Skeletal muscle satellite cell (primary cell): ENCODE measurements around the gene TDP1.
"Not testable (repeated sequence)": the region's sequence is repeated elsewhere in the genome, so short reads cannot be mapped to it uniquely, and the experiment has no call there.

Experiments
- H3K27me3 ChIP-seq: 2 replicates; pipeline ENCODE4 v1.7.0; 2013; ENCODE audit warnings: low read length; ENCODE audit not compliant: control insufficient read depth, insufficient read depth
- H3K36me3 ChIP-seq: 2 replicates; pipeline ENCODE4 v1.7.0; 2013; ENCODE audit warnings: mild to moderate bottlenecking, control low read depth, low read length; ENCODE audit not compliant: insufficient read depth
- H3K4me1 ChIP-seq: 2 replicates; pipeline ENCODE4 v1.7.0; 2013; ENCODE audit warnings: low read length; ENCODE audit not compliant: control insufficient read depth, insufficient read depth
- H3K4me2 ChIP-seq: 2 replicates; pipeline ENCODE4 v1.7.0; 2013; ENCODE audit warnings: mild to moderate bottlenecking, low read length
- H3K4me3 ChIP-seq: 2 replicates; pipeline ENCODE4 v1.7.0; 2013; ENCODE audit warnings: low read length
- H3K9ac ChIP-seq: 2 replicates; pipeline ENCODE4 v1.7.0; 2013; ENCODE audit warnings: mild to moderate bottlenecking, low read depth, low read length, moderate library complexity
- H3K9me3 ChIP-seq: replicated peaks from 2 replicates; pipeline ENCODE4 v1.7.0; 2013; ENCODE audit warnings: mild to moderate bottlenecking, control low read depth, low read length

The TDP1 gene

DNA sequence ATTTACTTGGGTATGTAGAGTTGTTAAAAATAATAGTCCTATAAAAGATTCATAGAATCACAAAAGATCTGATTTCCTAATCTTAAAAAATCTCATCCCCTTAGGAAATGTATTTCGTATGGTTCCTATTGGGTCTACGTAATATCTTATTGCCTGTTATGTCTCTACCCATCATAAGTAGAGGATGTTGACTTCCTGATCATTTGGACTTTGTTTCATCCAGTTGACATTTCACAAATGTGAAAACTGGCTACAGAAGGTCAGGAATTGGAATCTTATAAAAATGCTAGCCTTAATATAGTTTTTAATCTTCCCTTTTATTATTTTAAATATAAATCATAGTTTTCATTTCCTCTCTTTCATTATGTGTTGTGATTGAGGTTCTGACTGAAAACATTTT lies 45.2 kb downstream of the TDP1 start:
- H3K9ac ChIP-seq, result no peak overlapping the region
- no peaks in the 10 kb centered on the region for H3K9me3 ChIP-seq
- H3K36me3 ChIP-seq, result peaks cover 33% of the 10 kb centered on the region
- no peak overlapping the region for H3K4me3 ChIP-seq
- no peaks in the 10 kb centered on the region for H3K4me1 ChIP-seq
- H3K27me3 ChIP-seq, result no peaks in the 10 kb centered on the region
- H3K4me2 ChIP-seq, result no peak overlapping the region

DNA sequence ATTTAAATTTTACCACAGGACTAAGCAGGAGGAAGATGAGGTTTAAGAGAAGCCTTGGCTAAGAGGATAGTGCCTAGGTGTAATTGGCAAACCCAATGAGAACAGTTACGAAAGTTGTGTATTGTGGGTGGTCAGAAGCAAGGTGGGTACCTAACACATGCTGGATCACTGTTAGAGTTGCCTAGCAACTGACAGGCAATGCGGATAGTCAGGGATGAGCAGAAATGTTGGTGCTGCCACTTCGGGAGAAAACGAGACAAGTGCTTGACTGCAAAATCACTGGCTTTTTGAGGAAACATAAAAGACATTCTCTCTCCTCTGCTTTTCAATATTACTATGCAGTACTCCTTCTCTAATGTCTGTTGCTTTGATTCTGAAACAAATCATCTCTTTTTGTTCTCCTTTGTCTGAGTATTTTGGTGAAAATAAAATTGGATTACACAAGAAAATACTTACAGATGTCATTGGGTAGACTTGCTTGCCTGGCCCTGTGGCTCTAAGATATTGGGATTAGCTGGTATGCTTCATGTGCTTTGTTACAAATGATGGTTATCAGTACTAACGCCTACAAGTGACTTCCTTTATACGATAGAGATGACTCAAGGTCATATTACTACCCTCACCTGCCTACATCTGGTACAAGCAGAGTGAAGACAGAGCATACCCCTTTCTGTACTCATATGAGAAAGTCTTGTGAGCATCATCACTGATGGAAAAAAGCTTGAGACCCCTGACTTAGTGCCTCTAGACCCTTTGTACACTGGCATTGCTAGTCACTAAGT lies 48.0 kb downstream of the TDP1 start:
- no peaks in the 10 kb centered on the region for H3K4me1 ChIP-seq
- H3K36me3 ChIP-seq, result peaks cover 19% of the 10 kb centered on the region
- H3K4me2 ChIP-seq, result no peak overlapping the region
- no peak overlapping the region for H3K9ac ChIP-seq
- no peaks in the 10 kb centered on the region for H3K9me3 ChIP-seq
- H3K27me3 ChIP-seq, result no peaks in the 10 kb centered on the region
- no peak overlapping the region for H3K4me3 ChIP-seq

DNA sequence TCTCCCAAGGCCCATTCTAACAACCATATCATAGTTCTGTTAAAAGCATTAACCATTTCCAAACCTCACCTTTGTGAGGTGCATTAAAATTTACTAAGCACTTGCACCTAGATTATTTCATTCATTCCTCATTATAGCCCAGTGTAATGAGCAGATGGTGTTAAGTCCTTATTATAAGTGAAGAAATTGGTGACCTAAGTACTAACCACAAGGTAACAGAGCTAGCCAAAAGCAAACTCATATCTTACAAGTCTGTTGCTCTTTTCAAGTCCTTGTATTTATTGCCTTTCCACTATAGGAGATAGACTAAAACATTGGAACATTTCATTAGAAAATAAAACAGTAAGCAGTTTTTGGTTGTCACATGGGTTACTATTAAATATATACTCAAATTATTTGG lies 49.7 kb downstream of the TDP1 start:
- no peaks in the 10 kb centered on the region for H3K27me3 ChIP-seq
- H3K9ac ChIP-seq, result no peak overlapping the region
- H3K36me3 ChIP-seq, result peaks cover 12% of the 10 kb centered on the region
- H3K4me2 ChIP-seq, result no peak overlapping the region
- H3K4me3 ChIP-seq, result no peak overlapping the region
- no peaks in the 10 kb centered on the region for H3K4me1 ChIP-seq
- H3K9me3 ChIP-seq, result no peaks in the 10 kb centered on the region

DNA sequence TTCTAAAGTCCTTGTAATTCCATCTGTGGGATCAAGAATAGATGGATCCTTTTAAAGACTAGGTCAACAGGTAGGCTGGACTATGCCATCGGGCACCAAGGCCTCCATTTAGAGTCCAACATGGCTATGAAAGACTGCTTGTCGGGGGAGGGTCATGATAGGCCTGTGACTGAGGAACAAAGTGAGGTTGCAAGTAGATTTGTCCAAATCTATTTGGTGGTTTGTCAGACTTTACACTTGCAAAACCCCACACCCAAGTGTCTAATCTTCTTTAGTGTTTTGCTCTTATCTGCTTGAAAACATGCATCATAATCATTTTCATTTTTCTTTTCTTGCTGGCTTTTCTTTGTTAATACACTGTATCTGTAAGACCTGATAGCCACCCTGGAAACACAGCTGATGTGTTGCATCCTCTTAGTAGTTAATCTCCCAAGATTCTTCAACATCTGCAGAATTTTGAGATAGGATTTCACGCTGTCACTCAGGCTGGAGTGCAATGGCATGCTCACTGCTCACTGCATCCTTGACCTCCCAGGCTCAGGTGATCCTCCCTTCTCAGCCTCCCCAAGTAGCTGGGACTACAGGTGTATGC lies 50.3 kb downstream of the TDP1 start:
- Histone ChIP-seq H3K9ac (no peak overlapping the region), H3K4me3 (no peak overlapping the region), H3K36me3 (peaks cover 9% of the 10 kb centered on the region), H3K27me3 (no peaks in the 10 kb centered on the region), H3K4me2 (no peak overlapping the region), H3K4me1 (no peaks in the 10 kb centered on the region), H3K9me3 (no peaks in the 10 kb centered on the region)

DNA sequence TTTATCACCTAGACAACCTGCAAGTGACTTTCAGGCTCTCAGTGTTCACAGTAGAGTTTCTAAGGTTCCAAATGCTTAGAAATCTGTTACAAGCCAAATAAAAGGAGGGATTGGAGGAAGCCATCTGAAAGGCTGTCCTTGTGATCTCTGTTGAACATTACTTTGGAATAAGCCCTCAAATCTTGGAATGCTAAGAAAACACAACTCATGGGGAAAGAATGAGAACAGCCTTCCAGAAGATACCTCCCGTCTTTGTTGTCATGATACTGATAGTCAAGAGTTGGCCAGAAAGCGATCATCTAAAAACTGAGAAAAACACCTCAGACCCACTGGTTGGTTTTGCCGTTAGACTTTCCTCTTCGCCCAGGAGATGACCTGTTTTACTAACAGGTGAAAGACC lies 61.6 kb downstream of the TDP1 start:
- H3K27me3 ChIP-seq, result no peaks in the 10 kb centered on the region
- H3K4me3 ChIP-seq, result no peak overlapping the region
- H3K36me3 ChIP-seq, result peaks cover 38% of the 10 kb centered on the region
- no peaks in the 10 kb centered on the region for H3K4me1 ChIP-seq
- no peak overlapping the region for H3K9ac ChIP-seq
- H3K4me2 ChIP-seq, result no peak overlapping the region
- H3K9me3 ChIP-seq, result no peaks in the 10 kb centered on the region

DNA sequence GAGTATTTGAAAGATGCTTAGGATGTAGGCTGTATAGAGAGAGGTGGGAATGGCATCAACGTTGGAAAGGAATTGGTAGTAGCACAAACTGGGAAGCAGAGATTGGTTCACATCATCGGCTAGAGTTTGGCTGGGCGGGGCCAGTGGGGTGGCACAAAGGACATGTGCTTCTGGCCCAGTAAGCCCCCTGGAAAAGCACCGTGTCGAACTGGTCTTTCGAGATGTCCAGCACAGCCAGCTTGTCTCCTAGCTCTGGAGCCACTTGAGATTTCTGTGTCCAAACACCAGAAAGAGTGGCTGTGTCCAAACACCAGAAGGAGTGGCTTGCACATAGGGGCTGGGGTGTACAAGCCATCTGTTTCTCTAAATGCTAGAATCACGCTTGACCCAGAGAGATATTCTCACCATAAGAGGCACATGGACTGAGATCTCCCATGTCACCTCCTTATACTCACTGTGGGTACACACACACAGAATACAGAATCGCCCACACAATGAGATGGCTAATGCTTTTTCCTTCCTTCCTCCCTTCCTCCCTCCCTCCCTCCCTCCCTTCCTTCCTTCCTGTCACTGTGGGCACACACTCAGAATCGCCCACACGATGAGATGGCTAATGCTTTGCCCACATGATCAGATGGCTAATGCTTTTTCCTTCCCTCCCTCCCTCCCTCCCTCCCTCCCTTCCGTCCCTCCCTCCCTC lies 64.2 kb downstream of the TDP1 start:
- Histone ChIP-seq H3K9ac (no peak overlapping the region), H3K4me2 (no peak overlapping the region), H3K4me3 (no peak overlapping the region), H3K4me1 (no peaks in the 10 kb centered on the region), H3K9me3 (no peaks in the 10 kb centered on the region), H3K27me3 (no peaks in the 10 kb centered on the region), H3K36me3 (peaks cover 48% of the 10 kb centered on the region)

DNA sequence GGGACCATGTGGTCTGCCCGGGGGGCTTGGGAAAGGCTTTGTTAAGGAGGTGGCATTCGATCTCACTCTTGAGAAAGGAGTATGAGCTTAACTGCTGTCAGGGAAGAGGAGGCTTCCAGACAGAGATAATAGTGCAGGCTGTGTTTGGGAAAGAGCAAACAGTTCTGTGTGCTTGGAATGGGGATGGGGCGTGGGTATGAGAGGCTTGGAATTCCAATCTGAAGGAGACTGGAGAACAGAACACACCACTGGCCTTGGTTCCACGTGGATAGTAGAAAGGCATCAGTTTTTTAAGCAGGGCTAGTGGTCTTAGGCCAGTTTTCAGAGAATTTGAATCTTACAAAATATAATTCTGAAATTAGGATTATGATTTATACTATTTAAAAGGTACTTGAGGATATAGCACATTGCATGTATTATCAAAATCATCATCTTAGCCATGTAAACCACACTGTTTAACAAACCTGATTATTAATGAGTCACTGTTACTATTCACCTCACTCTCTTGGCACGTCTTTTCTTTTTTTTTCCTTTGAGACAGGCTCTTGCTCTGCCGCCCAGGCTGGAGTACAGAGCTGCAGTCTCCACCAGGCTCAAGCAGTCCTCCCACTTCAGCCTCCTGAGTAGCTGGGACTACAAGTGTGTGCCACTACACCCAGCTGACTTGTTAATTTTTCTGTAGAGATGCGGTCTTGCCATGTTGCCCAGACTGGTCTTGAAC lies 67.6 kb downstream of the TDP1 start:
- no peak overlapping the region for H3K4me3 ChIP-seq
- H3K9me3 ChIP-seq, result no peaks in the 10 kb centered on the region
- peaks cover 44% of the 10 kb centered on the region for H3K36me3 ChIP-seq
- H3K4me1 ChIP-seq, result no peaks in the 10 kb centered on the region
- no peak overlapping the region for H3K4me2 ChIP-seq
- no peaks in the 10 kb centered on the region for H3K27me3 ChIP-seq
- no peak overlapping the region for H3K9ac ChIP-seq

DNA sequence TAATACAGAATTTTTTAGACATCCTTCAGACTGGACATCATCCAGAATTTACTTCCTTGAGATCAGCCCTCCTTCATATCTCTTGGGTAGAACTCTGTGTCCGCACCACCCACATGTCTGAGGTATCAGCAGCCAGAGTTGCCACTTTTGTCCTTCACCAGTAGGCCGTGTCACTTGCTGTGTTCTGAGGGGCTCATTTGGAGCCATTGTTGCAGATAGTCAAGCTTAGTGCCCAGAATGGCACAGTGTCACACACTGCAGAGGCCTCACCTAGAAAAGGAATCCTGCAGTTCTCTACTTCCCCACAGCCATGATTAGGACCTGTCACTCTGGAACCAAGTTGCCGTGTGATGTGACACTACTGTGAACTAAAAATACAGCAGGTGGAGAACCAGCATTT lies 69.2 kb downstream of the TDP1 start:
- Histone ChIP-seq H3K27me3 (no peaks in the 10 kb centered on the region), H3K4me3 (no peak overlapping the region), H3K4me2 (no peak overlapping the region), H3K9ac (no peak overlapping the region), H3K4me1 (no peaks in the 10 kb centered on the region), H3K9me3 (no peaks in the 10 kb centered on the region), H3K36me3 (peaks cover 36% of the 10 kb centered on the region)

DNA sequence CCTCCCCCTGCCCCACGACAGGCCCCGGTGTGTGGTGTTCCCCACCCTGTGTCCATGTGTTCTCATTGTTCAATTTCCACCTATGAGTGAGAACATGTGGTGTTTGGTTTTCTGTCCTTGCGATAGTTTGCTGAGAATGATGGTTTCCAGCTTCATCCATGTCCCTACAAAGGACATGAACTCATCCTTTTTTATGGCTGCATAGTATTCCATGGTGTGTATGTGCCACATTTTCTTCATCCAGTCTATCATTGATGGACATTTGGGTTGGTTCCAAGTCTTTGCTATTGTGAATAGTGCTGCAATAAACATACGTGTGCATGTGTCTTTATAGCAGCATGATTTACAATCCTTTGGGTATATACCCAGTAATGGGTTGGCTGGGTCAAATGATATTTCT lies 70.9 kb downstream of the TDP1 start:
- not testable (repeated sequence) for H3K9me3 ChIP-seq, H3K4me1 ChIP-seq, H3K27me3 ChIP-seq, H3K9ac ChIP-seq, H3K4me2 ChIP-seq, H3K4me3 ChIP-seq
- peaks cover 36% of the 10 kb centered on the region for H3K36me3 ChIP-seq

DNA sequence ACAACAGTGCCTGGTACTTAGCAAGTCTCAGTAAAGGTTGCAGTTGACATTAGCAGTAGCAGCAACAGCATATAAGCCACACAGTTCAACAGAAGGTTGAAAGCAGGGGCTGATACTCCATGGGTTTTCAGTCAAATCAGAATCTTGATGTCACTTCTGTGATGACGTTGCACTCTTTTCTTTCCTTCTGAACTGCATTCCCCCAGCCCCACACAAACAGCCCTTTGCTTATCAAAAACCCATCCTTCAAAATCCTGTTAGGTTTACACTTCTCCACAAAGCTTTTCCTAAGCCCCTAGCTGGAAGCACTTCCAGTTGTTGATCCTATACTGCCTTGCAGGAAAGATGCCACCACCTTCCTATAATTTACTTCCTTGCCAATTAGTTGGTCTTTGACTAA lies 72.1 kb downstream of the TDP1 start:
- Histone ChIP-seq H3K4me3 (no peak overlapping the region), H3K36me3 (peaks cover 39% of the 10 kb centered on the region), H3K27me3 (no peaks in the 10 kb centered on the region), H3K4me2 (no peak overlapping the region), H3K9ac (no peak overlapping the region), H3K4me1 (no peaks in the 10 kb centered on the region), H3K9me3 (no peaks in the 10 kb centered on the region)

DNA sequence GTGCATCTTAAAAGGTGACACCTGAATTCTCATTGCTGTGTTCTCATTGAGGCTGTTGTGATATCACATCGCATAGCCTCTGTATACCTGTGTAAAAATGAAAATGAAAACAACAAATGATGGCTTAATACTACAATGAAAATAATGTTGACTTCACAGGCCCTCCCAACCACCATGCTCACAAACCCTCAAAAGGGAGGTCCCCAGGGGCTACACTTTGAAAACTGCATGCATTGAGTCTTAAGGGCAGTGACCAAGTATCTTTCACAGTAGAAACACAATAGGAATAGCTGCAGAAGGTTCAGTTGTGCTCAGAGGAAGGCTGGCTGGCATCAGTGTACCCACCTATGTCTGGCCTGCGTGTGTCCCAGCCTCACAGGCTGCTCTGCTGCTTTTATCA lies 78.4 kb downstream of the TDP1 start:
- Histone ChIP-seq H3K36me3 (peaks cover 39% of the 10 kb centered on the region), H3K9ac (no peak overlapping the region), H3K4me1 (no peaks in the 10 kb centered on the region), H3K4me3 (no peak overlapping the region), H3K9me3 (no peaks in the 10 kb centered on the region), H3K27me3 (no peaks in the 10 kb centered on the region), H3K4me2 (no peak overlapping the region)
